Fibroblast of the aortic adventitia (primary cell): Measurements from ENCODE around the gene ARF1. TPM values are rescaled to one million over a fixed set of nuclear protein-coding genes. Genes with fewer than 3 reads are reported as not detected.

Experiments used
- DNase-seq: peaks from one replicate; pipeline ENCODE4 v3.0.0-alpha.2; 2010; ENCODE audit warnings: low read depth
- H3K4me3 ChIP-seq: 2 replicates; pipeline ENCODE4 v1.5.1; 2011; ENCODE audit warnings: low read depth, mild to moderate bottlenecking, control low read depth, low read length, moderate library complexity
- total RNA-seq: library from RNA; depleted of rRNA; stranded (reverse); fragments of >200 nt; gene quantifications from 2 replicates; pipeline ENCODE4 v1.2.3, GENCODE V29; 2012; ENCODE audit warnings: low replicate concordance
- TF ChIP-seq, protein P1 (sequence below): IDR thresholded peaks from 2 replicates; pipeline ENCODE4 v1.5.1; 2011; ENCODE audit warnings: mild to moderate bottlenecking, low read length, control low read depth, inconsistent platforms; ENCODE audit not compliant: insufficient read depth

ARF1 gene
- total RNA-seq, 1 donor: 246 TPM

DNA sequence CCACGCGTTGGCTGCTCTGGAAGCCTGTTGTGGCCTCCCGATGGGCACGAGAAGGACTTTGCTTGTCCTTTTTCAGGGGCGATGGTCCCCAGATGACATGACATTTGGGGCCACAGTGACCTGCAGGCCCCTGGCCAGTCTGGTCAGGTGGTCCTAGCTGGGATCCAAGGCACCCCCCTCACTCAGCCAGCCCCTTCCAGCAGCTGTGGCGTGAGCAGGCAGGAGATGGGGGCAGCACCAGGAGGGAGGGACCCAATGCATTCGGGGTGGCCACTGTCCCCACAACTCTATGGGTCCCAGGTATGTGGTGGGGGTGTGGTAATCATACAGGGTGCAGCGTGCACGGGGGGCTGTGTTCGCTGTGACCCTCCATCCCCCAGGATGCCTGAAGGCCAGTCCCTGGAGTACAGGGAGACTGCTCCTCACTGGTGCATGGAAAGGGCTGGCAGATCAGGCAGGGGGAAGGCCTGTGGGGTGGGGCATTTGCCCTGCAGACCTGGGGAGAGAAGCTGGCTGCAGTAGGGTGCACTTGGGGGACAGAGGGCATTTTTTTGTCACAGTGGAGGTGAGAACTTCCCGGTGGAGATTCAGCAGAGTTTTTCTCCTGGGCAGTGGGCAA lies 44.0 kb upstream of the ARF1 start:
- no peak for DNase-seq
- H3K4me3 ChIP-seq: no peak overlapping the region
- TF ChIP-seq, protein P1, sequence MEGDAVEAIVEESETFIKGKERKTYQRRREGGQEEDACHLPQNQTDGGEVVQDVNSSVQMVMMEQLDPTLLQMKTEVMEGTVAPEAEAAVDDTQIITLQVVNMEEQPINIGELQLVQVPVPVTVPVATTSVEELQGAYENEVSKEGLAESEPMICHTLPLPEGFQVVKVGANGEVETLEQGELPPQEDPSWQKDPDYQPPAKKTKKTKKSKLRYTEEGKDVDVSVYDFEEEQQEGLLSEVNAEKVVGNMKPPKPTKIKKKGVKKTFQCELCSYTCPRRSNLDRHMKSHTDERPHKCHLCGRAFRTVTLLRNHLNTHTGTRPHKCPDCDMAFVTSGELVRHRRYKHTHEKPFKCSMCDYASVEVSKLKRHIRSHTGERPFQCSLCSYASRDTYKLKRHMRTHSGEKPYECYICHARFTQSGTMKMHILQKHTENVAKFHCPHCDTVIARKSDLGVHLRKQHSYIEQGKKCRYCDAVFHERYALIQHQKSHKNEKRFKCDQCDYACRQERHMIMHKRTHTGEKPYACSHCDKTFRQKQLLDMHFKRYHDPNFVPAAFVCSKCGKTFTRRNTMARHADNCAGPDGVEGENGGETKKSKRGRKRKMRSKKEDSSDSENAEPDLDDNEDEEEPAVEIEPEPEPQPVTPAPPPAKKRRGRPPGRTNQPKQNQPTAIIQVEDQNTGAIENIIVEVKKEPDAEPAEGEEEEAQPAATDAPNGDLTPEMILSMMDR: no peak

DNA sequence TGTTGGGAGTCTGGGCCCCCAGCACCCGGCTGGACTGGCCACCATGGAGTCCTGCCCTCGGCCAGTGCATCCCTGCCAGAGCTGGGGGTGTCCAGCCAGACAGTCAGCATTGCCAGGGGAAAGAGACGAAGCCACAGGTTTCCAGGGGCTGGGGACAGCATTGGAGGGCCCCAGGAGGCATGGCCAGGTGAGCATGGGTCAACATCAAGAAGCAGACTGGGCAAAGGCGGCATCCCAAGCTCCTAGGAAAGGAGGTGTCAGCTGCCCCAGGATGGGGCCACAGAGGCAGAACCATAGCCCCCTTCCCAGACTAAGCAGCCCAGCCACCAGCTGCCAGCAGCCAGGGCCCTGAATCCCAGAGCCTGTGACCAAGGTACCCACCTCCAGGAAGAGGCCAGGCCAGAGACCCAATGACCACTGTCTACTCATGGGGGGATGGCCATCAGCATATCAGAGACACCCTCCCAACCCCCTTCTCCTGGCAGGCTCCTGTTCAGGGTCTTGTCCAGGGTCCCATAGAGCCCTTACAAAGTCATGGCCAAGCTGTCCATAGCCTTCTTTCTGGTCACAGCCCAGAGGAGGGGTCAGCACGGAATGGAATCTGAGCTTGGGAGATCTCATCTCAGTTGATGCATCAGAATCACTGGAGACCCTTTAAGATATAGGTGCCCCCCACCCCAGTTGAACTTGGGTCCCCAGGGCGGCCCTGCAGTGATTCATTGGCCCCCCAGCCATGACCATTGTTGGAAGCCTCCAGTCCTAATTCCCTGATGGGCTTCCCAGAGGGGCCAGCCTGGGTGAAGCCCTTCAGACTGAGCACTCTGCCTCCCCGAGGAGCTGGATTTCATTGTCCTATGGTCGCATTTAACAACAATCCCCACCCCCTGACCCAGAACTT lies 43.3 kb upstream of the ARF1 start:
- TF ChIP-seq, protein P1: no peak
- no peak for DNase-seq
- H3K4me3 ChIP-seq: no peak overlapping the region

DNA sequence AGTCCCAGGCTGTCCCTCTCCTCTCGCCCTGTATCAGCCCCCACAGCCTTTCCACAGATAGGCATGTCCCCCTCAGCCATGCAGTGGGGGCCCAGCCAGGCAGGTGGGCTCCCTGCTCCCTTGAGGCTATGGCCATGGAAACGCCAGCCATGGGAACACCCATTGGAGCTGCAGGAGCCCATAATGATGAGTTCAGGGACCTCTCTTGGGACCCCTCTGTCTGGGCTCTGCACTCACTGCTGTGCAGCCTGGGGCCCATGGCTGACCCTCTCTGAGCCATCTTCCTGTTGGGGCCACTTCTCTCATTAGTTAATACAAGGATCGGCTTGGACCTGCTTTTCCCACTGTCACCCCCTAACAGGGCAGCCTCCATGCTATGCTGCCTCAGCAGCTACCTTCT lies 42.5 kb upstream of the ARF1 start:
- H3K4me3 ChIP-seq: no peak overlapping the region
- TF ChIP-seq, protein P1: no peak
- DNase-seq: no peak

DNA sequence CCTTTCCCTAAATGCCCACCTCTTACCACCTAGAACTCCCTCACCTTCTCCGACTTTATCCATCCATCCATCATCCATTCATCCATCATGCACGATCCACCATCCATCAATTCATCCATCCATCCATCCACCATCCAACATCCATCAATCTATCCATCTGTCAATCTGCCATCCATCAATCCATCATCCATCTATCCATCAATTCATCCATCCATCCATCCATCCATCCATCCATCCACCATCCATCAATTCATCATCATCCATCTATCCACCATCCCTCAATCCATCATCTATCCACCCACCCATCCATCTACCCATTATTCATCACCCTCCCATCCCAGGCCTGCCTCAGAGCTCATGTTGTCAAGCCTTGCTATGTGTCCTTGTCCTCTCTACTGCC lies 41.2 kb upstream of the ARF1 start:
- no peak for DNase-seq
- no peak overlapping the region for H3K4me3 ChIP-seq
- TF ChIP-seq, protein P1: no peak

DNA sequence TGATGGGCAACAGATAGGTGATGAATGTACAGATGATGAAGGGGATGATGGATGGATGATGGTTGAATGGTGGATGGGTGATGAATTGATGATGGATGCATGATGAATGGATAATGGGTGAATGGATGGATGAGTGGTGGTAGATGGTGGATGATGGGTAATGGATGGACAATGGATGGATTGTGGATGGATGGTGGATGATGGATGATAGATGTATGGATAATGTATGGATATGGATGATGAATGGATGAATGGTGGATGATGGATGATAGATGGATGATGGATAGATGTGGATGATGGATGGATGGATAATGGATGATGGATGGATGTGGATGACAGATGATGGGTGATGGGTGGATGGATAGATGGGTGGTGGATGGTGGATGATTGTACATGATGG lies 40.0 kb upstream of the ARF1 start:
- TF ChIP-seq, protein P1: no peak
- no peak for DNase-seq

DNA sequence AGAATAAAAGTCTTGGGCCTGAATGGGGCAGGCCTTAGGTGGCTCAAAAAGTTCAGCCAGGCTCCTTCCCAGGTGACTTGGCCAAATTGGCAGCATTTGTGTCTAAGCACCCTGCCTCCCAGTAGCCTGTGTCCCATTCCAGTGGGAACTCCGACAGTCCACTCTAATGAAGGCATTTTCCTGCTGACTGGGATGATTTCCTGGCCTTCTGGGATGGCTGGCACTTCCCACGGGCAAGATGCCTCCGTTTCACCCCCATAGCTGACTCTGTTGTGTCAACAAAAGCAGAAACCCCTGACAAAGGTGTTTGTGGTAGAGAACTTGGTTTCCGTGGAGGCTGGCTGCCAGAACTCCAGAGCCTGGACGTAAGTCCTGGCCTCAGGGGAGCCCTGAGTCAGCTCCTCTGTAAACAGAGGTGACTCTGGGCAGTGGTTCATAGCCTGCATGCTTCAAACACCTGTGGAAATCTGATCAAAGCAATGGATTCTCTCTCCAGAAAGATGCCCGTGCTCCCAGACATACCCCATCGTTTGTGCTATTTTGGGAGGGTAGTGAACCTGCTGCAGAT lies 39.1 kb upstream of the ARF1 start:
- no peak for DNase-seq
- TF ChIP-seq, protein P1: no peak
- no peak overlapping the region for H3K4me3 ChIP-seq

More for the DNA sequence above, 40.0 kb upstream of the ARF1 start:
- no peak overlapping the region for H3K4me3 ChIP-seq
